Activated CD4-positive, alpha-beta memory T cell treated with anti-CD3 and anti-CD28 coated beads, Interleukin-2, amount 10 ng/mL, durations not matched to agents 7 days and 5 days (primary cell): ENCODE results near the gene GPC2. TPM values are rescaled to one million over a fixed set of nuclear protein-coding genes. Genes with fewer than 3 reads are reported as not detected.
"Not testable (repeated sequence)": the region's sequence is repeated elsewhere in the genome, so short reads cannot be mapped to it uniquely, and the experiment has no call there.

Experiments
- CTCF ChIA-PET: fragments of 350-600 bp; sonication (Branson Sonifier 250); formaldehyde crosslinking; loops from one replicate; lab custom pipeline; 2021; ENCODE audit warnings: antibody characterized with exemption, inconsistent platforms; lab: Charles Lee
- POLR2A ChIA-PET: fragments of 350-600 bp; sonication (Branson Sonifier 250); formaldehyde crosslinking; loops from one replicate; lab custom pipeline; 2021; ENCODE audit warnings: antibody characterized with exemption; lab: Charles Lee
- DNase-seq: peaks from one replicate; pipeline ENCODE4 v3.0.0-alpha.2; 2020
- H3K27ac Mint-ChIP-seq: one replicate; pipeline ENCODE4 v1.8.0; 2021; ENCODE audit warnings: mild to moderate bottlenecking, mixed read lengths
- H3K27me3 Mint-ChIP-seq: one replicate; pipeline ENCODE4 v1.8.0; 2021; ENCODE audit warnings: mixed read lengths
- H3K36me3 Mint-ChIP-seq: one replicate; pipeline ENCODE4 v1.8.0; 2021; ENCODE audit warnings: low read depth, mixed read lengths
- H3K4me1 Mint-ChIP-seq: one replicate; pipeline ENCODE4 v1.8.0; 2021; ENCODE audit warnings: mixed read lengths
- H3K4me3 Mint-ChIP-seq: one replicate; pipeline ENCODE4 v1.8.0; 2021; ENCODE audit warnings: mild to moderate bottlenecking, mixed read lengths
- H3K9me3 Mint-ChIP-seq: one replicate; pipeline ENCODE4 v1.8.0; 2021; ENCODE audit warnings: mixed read lengths
- total RNA-seq, 2 experiments: library from RNA; stranded (reverse); gene quantifications; one replicate each; pipeline ENCODE4 v1.2.3, GENCODE V29; 2021

The GPC2 gene
- total RNA-seq, 2 experiments from 2014 or later: 3.8 to 4.8 TPM

DNA sequence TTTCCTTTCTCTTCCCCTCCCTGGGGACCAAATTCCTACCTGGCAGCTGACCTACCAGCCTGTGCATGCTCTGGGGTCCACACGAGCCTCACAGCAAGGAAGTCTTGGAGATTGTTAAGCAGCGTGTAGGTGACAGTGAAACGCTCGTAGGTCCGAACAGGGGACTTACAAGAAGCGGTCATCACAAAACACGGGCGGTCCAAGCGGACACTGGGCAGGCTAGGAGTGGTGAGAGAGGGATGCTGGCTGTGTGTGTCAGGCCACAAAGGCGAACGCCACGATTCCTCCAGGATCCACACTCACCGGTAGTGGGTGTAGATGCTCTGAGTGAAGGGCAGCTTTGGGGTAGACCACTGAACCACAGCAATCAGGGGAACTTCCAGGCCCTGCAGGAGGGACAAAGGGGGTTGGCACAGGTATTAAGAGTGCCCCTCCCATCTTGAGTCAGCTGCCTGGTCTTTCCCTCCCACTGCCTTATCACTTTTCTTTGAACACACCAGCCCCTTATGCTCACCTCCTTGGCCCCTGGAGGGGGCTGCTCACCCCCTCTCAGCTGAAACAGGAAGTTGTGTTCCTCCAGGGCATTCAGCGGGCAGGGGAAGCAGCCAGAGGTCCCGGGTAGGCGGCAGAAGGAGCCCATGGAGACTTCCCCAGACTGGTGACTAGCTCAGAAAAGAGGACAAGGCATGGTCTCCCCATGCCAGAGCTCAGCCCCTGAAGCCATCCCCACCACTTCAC is 20.7 kb downstream of the GPC2 start:
- ChIA-PET CTCF (interaction anchor here (1.4 to 1.6 kb wide), 2 partner anchors 24 to 52 kb away, joined by 3 to 5 read pairs; no protein-coding TSS in a partner anchor), POLR2A (interaction anchor here (1.2 to 4.2 kb wide), 8 partner anchors 7 to 129 kb away, joined by 3 to 27 read pairs (median 6); partner anchors contain the start of genes AP4M1, GAL3ST4, LAMTOR4 and MCM7)
- H3K27ac Mint-ChIP-seq: peak overlapping the region; percentile 66
- no peaks in the 10 kb centered on the region for H3K9me3 Mint-ChIP-seq
- peaks cover 57% of the 10 kb centered on the region for H3K36me3 Mint-ChIP-seq
- no peak for DNase-seq
- H3K27me3 Mint-ChIP-seq: no peaks in the 10 kb centered on the region
- peak overlapping the region; percentile 54 for H3K4me3 Mint-ChIP-seq
- H3K4me1 Mint-ChIP-seq: peaks cover 59% of the 10 kb centered on the region

DNA sequence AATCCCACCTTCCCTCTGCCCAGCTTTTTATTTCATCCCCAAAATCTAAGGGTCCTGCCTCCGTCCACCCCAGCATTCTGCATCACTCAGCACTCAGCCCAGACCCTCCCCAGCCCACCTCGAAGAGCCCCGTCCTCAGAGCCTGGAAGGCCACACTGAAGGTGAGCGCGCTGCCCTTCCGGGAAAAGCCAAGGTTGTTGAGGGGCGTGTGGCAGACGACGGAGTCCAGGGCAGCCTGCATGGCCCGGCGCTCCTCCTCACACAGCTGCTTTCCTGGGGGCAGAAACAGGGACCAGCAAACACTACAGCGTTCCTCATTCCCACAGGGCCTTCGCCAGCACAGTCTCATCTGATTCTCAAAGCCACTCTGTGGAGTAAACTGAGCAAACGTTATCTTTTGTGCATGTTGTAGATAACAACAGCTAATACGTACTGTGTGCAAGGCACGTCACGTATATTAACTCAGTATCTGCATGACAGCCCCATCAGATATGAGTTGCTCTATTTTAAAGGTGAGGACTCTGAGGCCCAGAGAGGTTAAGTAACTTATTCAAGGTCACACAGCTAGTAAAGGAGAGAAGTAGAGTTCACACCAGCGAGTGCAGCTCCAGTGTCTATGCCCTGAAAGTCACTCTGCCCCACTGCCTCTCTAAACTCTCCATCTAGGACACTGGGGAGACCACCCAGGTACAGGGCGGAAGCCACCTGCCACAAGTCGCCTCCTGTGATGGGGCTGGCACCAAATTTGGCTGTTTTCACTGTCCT is 21.4 kb downstream of the GPC2 start:
- POLR2A ChIA-PET: interaction anchor here (0.7 to 3.9 kb wide), 7 partner anchors 8 to 130 kb away, joined by 3 to 27 read pairs (median 4); partner anchors contain the start of genes AP4M1, GAL3ST4 and MCM7
- no peak overlapping the region for H3K27ac Mint-ChIP-seq

DNA sequence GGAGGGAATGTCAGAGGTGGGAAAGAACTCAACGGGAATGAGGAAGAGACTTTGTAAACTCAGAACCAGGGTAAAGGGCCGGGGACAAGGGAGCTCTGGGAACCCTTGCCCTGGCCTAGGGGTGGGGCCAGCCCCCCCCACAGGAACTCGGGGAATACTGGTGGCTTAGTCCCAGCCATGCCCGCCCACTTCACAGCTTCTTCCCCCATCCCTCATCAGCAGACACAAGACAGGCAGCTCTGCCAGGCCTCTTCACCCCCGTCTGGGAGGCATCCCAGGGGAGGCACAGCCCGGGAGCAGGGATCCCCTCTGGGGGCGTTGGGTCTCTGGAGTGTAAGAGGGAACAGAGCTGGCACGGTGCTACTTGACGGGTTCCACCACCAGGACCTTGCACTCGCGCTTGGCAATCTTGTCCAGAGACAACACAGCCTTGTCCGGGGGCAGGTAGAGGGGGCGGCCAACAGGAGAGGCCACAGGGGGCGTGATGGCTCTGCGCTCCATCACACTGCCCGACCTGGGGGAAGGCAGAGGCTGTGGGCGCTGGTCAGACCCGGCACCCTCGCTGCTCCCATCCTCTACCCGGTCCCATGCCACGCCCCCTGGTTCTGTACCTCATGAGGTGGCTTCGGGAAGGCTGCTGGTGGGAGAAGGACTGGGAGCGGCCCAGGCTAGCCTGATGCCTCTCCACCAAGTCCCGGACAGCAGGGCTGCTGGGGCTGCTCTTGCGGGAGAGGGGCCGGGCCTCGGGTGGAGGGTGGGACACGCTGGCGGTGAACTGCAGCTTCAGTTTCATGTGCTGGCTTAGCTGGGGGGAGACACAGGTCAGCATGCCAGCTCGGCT is 22.3 kb downstream of the GPC2 start:
- CTCF ChIA-PET: no interaction called here
- H3K9me3 Mint-ChIP-seq: no peaks in the 10 kb centered on the region
- no peaks in the 10 kb centered on the region for H3K27me3 Mint-ChIP-seq
- no peak overlapping the region for H3K4me3 Mint-ChIP-seq
- no peak for DNase-seq
- no peak overlapping the region for H3K27ac Mint-ChIP-seq
- H3K36me3 Mint-ChIP-seq: peaks cover 64% of the 10 kb centered on the region
- H3K4me1 Mint-ChIP-seq: peaks cover 70% of the 10 kb centered on the region
- POLR2A ChIA-PET: interaction anchor here (0.9 to 1.6 kb wide), 4 partner anchors 8 to 54 kb away, joined by 3 to 4 read pairs (median 4); partner anchors contain the start of gene MCM7

More for the DNA sequence above, 21.4 kb downstream of the GPC2 start:
- Mint-ChIP-seq H3K4me1 (peaks cover 61% of the 10 kb centered on the region), H3K27me3 (no peaks in the 10 kb centered on the region), H3K36me3 (peaks cover 58% of the 10 kb centered on the region), H3K9me3 (no peaks in the 10 kb centered on the region), H3K4me3 (peak overlapping the region; percentile 54)
- CTCF ChIA-PET: interaction anchor here (1.4 kb wide), 1 partner anchor 23 kb away, joined by 5 read pairs; no protein-coding TSS in a partner anchor
- DNase-seq: no peak

DNA sequence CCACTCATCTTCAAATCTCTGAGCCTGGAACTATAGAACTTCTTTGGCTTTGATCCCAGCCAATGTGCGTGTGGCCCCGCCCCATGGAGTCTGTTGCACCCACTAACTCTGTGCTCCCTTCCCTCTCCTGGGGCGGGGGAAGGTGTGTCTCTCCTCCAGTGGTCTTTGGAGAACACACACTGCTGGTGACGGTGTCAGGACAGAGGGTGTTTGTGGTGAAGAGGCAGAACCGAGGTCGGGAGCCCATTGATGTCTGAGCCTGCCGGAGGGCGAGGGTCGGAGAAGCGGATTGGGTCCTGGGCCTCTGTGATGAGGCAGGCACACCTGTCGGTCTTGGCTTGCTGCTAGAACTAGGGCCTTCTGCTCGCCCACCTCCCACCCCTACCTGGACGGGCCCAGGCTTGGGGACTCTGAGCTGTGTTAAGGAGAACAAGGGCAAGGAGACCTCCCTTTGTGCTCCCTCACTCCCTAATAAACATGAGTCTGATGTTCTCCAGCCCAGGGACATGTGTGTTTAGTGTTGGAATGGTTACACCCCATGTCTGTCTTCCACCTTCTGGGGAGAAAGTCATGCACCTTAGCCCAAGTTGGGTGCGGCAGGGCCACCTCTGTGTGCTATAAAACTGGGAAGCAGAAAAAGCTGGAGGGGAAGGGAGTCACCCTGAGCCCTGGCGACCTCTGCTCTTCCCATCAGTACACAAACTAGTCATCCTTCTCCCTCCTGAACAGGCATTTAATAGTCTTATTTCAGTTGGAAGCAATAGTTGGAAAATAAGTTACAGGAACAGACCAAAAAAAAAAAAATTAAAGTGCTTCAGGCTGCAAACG is 23.3 kb downstream of the GPC2 start:
- Mint-ChIP-seq H3K9me3 (no peaks in the 10 kb centered on the region), H3K4me1 (peaks cover 63% of the 10 kb centered on the region), H3K27me3 (no peaks in the 10 kb centered on the region), H3K4me3 (no peak overlapping the region), H3K27ac (peak overlapping the region; percentile 4), H3K36me3 (peaks cover 64% of the 10 kb centered on the region)
- ChIA-PET POLR2A (interaction anchor here (0.9 to 1.6 kb wide), 2 partner anchors 9 to 12 kb away, joined by 4 read pairs; no protein-coding TSS in a partner anchor), CTCF (no interaction called here)
- no peak for DNase-seq

DNA sequence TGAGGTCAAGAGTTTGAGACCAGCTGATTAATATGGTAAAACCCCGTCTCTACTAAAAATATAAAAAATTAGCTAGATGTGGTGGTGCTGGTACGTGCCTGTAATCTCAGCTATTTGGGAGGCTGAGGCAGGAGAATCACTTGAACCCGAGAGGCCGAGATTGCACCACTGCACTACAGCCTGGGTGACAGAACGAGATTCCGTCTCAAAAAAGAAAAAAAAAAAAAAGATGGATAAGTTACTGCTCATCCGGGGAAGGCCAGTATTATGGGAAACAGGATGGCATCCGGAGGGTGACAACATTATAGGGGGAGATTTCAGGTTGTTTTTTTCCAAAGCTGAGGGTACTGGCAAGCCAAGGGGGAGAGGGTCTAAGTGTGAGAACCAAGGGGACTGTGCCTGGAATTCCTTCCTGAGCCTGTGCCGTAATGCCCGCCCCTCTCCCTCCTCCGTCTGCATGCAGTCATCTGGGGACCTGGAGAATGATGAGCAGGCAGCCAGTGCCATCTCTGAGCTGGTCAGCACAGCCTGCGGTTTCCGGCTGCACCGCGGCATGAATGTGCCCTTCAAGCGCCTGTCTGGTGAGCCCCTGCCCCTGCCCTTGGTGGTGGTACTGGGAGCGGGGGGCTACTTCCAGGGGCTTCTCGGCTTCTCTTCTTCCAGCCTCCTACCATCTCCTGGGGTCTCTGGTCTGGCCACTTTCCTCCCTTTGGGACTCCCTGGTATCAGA is 24.1 kb downstream of the GPC2 start:
- Mint-ChIP-seq H3K9me3 (no peaks in the 10 kb centered on the region), H3K27me3 (no peaks in the 10 kb centered on the region), H3K36me3 (peaks cover 67% of the 10 kb centered on the region), H3K27ac (no peak overlapping the region), H3K4me1 (peaks cover 67% of the 10 kb centered on the region), H3K4me3 (no peak overlapping the region)
- CTCF ChIA-PET: interaction anchor here (0.7 to 1.6 kb wide), 2 partner anchors 19 to 300 kb away, joined by 3 read pairs; no protein-coding TSS in a partner anchor
- POLR2A ChIA-PET: no interaction called here
- no peak for DNase-seq

DNA sequence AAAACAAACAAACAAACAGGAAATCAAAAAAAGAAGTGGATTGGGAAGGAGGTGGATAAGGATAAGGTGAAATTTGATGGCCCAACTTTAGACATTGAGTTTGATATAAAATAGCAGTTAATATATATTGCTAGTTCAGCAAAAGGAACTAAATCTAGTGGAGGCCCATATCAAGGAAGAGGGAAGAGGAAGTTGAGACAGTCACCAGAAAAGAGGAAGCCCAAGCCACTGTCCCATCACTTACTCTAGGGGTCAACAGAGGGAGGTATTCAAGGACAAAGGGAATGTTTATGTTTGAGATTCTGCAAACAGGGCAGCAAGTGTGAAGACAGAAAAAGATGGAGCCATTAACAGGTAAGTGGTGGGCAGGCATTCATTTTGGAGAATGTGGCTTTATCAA is 24.8 kb downstream of the GPC2 start:
- Mint-ChIP-seq H3K27me3 (no peaks in the 10 kb centered on the region), H3K36me3 (peaks cover 63% of the 10 kb centered on the region), H3K4me1 (peaks cover 64% of the 10 kb centered on the region), H3K9me3 (no peaks in the 10 kb centered on the region), H3K4me3 (no peak overlapping the region), H3K27ac (peak overlapping the region; percentile 69)
- ChIA-PET CTCF (interaction anchor here (0.7 to 1.6 kb wide), 3 partner anchors 18 to 392 kb away, joined by 3 read pairs; no protein-coding TSS in a partner anchor), POLR2A (no interaction called here)
- DNase-seq: no peak

DNA sequence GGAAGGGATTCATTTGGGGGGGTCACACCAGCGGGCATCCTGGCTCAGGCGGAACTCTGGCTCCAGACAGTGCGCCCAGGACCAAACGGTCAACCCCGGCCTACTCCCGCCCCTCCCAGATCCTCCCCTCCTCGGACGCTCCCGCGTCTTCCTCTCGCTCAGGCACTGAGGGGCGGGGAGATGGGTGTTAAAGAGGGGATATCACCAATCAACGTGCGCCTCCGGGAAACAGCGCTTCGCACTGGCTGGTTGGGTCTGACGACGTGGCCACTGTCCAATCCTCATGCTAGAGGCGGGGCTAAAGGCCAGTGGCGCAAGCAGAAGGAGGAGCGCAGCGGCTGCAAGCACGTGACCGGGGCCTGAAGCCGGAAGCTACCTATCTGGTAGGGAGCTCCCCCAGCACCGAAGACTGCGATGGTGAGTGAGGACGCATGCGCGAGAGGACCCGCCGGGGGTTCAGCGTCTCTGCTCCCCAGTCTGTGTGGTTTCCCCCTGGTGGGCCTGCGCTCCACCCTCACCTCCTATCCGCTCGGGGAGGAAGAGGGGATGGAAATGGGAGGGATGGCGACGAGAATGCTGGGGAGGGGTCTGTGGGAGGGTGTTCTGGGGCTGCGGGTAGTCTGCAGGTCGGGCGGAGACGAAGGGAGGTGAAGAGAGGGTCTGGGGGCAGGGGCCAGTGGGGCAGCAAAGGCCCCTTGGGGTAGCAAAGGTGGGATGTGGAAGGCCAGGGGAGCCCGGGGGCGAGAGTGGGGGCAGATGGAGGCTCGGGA is 28.4 kb downstream of the GPC2 start, which contains the start of gene LAMTOR4:
TSS of gene LAMTOR4 (plus strand) at position 360 of the 770 bp plus-strand sequence. CDS start at position 415, 55 bp downstream.
- DNase-seq: peak; percentile 99
- Mint-ChIP-seq H3K27me3 (no peaks in the 10 kb centered on the region), H3K4me1 (peaks cover 37% of the 10 kb centered on the region), H3K36me3 (peaks cover 30% of the 10 kb centered on the region), H3K27ac (peak within 1 kb of the TSS; percentile 92), H3K9me3 (no peaks in the 10 kb centered on the region), H3K4me3 (peak within 1 kb of the TSS; percentile 96)
- ChIA-PET POLR2A (interaction anchor here (0.6 to 2.9 kb wide), 15 partner anchors 10 to 196 kb away, joined by 3 to 21 read pairs (median 5); partner anchors contain the start of genes AP4M1, CNPY4, GPC2 and MCM7), CTCF (interaction anchor here (0.6 to 1.8 kb wide), 14 partner anchors 8 to 71 kb away, joined by 3 to 11 read pairs (median 4); partner anchors contain the start of genes AP4M1, GPC2, MBLAC1 and STAG3)

DNA sequence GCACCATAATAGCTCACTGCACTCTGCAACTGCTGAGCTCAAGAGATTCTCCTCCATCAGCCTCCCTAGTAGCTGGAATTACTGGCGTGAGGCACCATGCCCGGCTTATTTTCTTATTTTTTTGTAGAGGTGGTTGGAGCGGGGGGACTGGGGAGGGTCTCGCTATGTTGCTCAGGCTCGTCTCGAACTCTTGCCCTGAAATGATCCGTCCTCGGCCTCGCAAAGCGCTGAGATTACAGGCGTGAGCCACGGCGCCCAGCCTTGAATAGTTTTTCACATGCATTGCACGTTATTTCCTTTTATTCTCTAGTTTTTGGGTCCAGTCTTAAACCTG is 29.0 kb downstream of the GPC2 start:
- DNase-seq: no peak
- Mint-ChIP-seq H3K4me3 (peak overlapping the region; percentile 96), H3K9me3 (no peaks in the 10 kb centered on the region), H3K36me3 (peaks cover 25% of the 10 kb centered on the region), H3K4me1 (peaks cover 34% of the 10 kb centered on the region), H3K27ac (peak overlapping the region; percentile 92), H3K27me3 (no peaks in the 10 kb centered on the region)
- ChIA-PET CTCF (interaction anchor here (0.6 to 1.8 kb wide), 14 partner anchors 8 to 72 kb away, joined by 3 to 11 read pairs (median 4); partner anchors contain the start of genes AP4M1, GPC2, MBLAC1 and STAG3), POLR2A (interaction anchor here (0.6 to 2.9 kb wide), 16 partner anchors 9 to 197 kb away, joined by 3 to 21 read pairs (median 5); partner anchors contain the start of genes AP4M1, GPC2, MBLAC1 and MCM7)

DNA sequence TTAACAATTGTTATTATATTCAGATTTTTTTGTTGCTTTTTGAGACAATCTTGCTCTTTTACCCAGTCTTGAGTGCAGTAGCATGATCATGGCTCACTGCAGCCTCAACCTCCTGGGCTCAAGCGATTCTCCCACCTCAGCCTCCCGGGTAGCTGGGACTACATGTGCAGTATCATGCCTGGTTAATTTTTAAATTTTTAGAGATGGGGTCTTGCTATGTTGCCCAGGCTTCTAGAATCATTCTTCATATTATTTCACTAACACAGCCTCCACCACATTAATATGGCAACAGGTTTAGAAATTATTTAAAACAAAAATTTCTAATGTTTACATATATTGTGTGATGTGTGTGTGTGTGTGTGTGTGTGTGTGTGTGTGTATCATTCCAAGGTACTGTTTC is 29.9 kb downstream of the GPC2 start:
- Mint-ChIP-seq H3K4me3 (no peak overlapping the region), H3K27me3 (no peaks in the 10 kb centered on the region), H3K27ac (no peak overlapping the region), H3K4me1 (peaks cover 29% of the 10 kb centered on the region), H3K9me3 (no peaks in the 10 kb centered on the region), H3K36me3 (peaks cover 17% of the 10 kb centered on the region)
- CTCF ChIA-PET: interaction anchor here (1.0 to 1.8 kb wide), 4 partner anchors 15 to 71 kb away, joined by 3 to 11 read pairs (median 4); no protein-coding TSS in a partner anchor
- POLR2A ChIA-PET: interaction anchor here (0.9 to 2.5 kb wide), 3 partner anchors 10 to 21 kb away, joined by 4 to 13 read pairs (median 4); partner anchors contain the start of gene MBLAC1
- DNase-seq: no peak

DNA sequence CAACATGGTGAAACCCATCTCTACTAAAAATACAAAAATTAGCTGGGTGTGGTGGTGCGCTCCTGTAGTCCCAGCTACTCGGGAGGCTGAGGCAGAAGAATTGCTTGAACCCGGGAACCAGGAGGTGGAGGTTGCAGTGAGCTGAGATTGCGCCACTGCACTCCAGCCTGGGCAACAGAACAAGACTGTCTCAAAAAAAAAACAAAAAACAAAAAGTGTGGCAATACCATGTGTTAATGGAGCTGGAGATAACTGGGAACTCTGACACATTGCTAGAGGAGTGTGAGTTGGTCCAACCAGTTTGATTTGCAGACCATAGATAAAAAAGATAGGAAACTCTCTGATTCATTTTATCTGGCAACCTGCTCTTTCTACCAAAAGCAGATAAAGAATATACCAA is 30.8 kb downstream of the GPC2 start:
- H3K36me3 Mint-ChIP-seq, H3K27me3 Mint-ChIP-seq, DNase-seq, H3K4me3 Mint-ChIP-seq, POLR2A ChIA-PET, H3K27ac Mint-ChIP-seq, H3K9me3 Mint-ChIP-seq: not testable (repeated sequence)
- peaks cover 25% of the 10 kb centered on the region for H3K4me1 Mint-ChIP-seq
- CTCF ChIA-PET: interaction anchor here (0.7 to 1.2 kb wide), 4 partner anchors 14 to 72 kb away, joined by 3 to 5 read pairs (median 4); no protein-coding TSS in a partner anchor
